Spleen (tissue), 11 donors: ENCODE results near the gene HDGFL3. TPM values are rescaled to one million over a fixed set of nuclear protein-coding genes. Genes with fewer than 3 reads are reported as not detected.
A peak's percentile ranks its signal among the peaks of the same experiment; 100 is the strongest.
"Not testable (repeated sequence)": the region's sequence is repeated elsewhere in the genome, so short reads cannot be mapped to it uniquely, and the experiment has no call there.

Experiments
- DNase-seq: peaks from one replicate; pipeline ENCODE4 v3.0.0-alpha.2; 2020
- H3K27ac ChIP-seq, 8 donors: fragments of 200-600 bp; sonication (generic) in 7 of 8; 1 replicate in 4 of 8; 2 replicates in 4 of 8; pipeline versions ENCODE4 v1.5.0 to v1.8.0; 2016 to 2021; ENCODE audit warnings: inconsistent platforms in 4 of 8, mild to moderate bottlenecking in 4 of 8, moderate library complexity in 1 of 8
- H3K27me3 ChIP-seq, 7 donors: fragments of 200-600 bp; sonication (generic) in 6 of 7; replicated peaks in 1 of 7; 1 replicate in 4 of 7; 2 replicates in 3 of 7; pipeline versions ENCODE4 v1.5.0 to v1.8.0; 2016 to 2021; ENCODE audit warnings: inconsistent platforms in 3 of 7, mild to moderate bottlenecking in 1 of 7
- H3K36me3 ChIP-seq, 6 donors: fragments of 200-600 bp; sonication (generic) in 5 of 6; 1 replicate in 4 of 6; 2 replicates in 2 of 6; pipeline versions ENCODE4 v1.5.0 to v1.8.0; 2016 to 2021; ENCODE audit warnings: inconsistent platforms in 2 of 6
- H3K4me1 ChIP-seq, 6 donors: fragments of 200-600 bp; sonication (generic) in 5 of 6; 1 replicate in 3 of 6; 2 replicates in 3 of 6; pipeline versions ENCODE4 v1.5.0 to v1.8.0; 2016 to 2021; ENCODE audit warnings: inconsistent platforms in 3 of 6
- H3K4me3 ChIP-seq, 8 donors: fragments of 200-600 bp; sonication (generic) in 7 of 8; 1 replicate in 4 of 8; 2 replicates in 4 of 8; pipeline versions ENCODE4 v1.5.0 to v1.8.0; 2016 to 2021; ENCODE audit warnings: inconsistent platforms in 4 of 8, mild to moderate bottlenecking in 4 of 8, moderate library complexity in 2 of 8
- H3K9me3 ChIP-seq, 8 donors: fragments of 200-600 bp; sonication (generic) in 7 of 8; 1 replicate in 4 of 8; 2 replicates in 4 of 8; pipeline versions ENCODE4 v1.5.0 to v1.8.0; 2016 to 2021; ENCODE audit warnings: inconsistent platforms in 4 of 8
- POLR2A ChIP-seq, 3 donors: fragments of 450-650 bp; IDR thresholded peaks; one replicate each; pipeline ENCODE4 v1.5.1; 2017; ENCODE audit warnings: antibody characterized with exemption in 3 of 3, mild to moderate bottlenecking in 1 of 3
- POLR2AphosphoS5 ChIP-seq, 3 donors: sonication (generic); formaldehyde crosslinking; IDR thresholded peaks; one replicate each; pipeline ENCODE4 v1.5.1; 2017; ENCODE audit warnings: antibody characterized with exemption in 3 of 3
- WGBS, 5 donors: extraction: QIAGEN DNeasy Blood & Tissue Kit in 3 of 5; methylation state at CpG; one replicate each; pipeline versions ENCODE4 v1.1.5 to v1.1.7; 2013 to 2018; 5-methylcytosine and 5-hydroxymethylcytosine counted together
- intact Hi-C: fragments of 100-400 bp; cut with DNase I; formaldehyde crosslinking; loops from one replicate; pipeline ENCODE4 v1.15.0; 2023; ENCODE audit warnings: low total_unique reads
- polyA plus RNA-seq, 3 donors: library from polyadenylated mRNA; stranded (reverse); fragments of 200-250 nt; gene quantifications; one replicate each; pipeline ENCODE4 v1.2.1, GENCODE V29; 2013
- total RNA-seq, 7 donors: library from RNA; depleted of rRNA in 3 of 7; stranded (reverse); fragments of >200 nt in 3 of 7; fragmentation: NEBNext Ultra II Directional in 4 of 7; extraction: Animal tissue kit (Norgen Biotek cat#: 25700) in 4 of 7; gene quantifications; one replicate each; pipeline versions ENCODE4 v1.1.0 to v1.2.1, GENCODE V29; 2016 to 2021
- TF ChIP-seq, protein P1 (sequence below), 11 experiments: fragments of 200-600 bp in 7 of 11; fragments of 450-650 bp in 4 of 11; sonication (generic) in 4 of 11; IDR thresholded peaks in 8 of 11; conservative IDR thresholded peaks in 3 of 11; 1 replicate in 7 of 11; 2 replicates in 4 of 11; pipeline versions ENCODE4 v1.4.0 to v1.8.0; 2016 to 2021; ENCODE audit warnings: antibody characterized with exemption in 11 of 11, inconsistent platforms in 4 of 11, mild to moderate bottlenecking in 1 of 11
- donor health status: healthy with polysubstance abuse.
- donor health status: DM: no; HTN: no; CAD: no; lungs with moderate emphysema.
- donor health status: DM: no; HTN: no; CAD: no.
- donor health status: Bipolar disorder and iron deficiency.
- donor health status: healthy.
- donor health status: DM: no; HTN: no; CAD: no.
- donor health status: DM: yes; HTN: yes; CAD: no.

The HDGFL3 gene
- total and polyA plus RNA-seq, 10 donors, result 4.6 to 35.1 (median 20.6) TPM

DNA sequence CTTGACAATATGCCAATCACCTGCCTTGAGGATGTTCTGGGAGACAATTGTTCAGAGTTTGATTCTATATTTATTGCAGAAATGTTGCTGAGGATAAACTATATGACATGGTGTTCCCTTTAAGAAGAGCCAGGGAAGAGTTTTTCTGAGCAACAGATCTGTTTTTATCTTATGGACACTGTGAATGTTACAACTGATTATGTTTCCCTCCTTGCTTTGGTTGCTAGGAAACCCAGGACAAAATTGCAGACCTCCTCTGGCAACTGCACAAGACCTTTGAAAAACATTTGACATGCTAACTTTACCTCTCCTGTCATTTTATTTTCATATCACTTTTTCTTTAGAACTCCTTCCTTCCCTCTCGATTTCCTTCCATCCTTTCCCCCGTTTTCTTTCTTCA is 108.3 kb downstream of the HDGFL3 start:
- H3K4me3 ChIP-seq, result no peak overlapping the region
- H3K36me3 ChIP-seq, result no peaks in the 10 kb centered on the region
- H3K27ac ChIP-seq, result no peak overlapping the region
- H3K9me3 ChIP-seq, result peaks cover 0 to 21% (median 3%) of the 10 kb centered on the region in 8 donors
- intact Hi-C loops, result no loop called here
- 64 to 81% (median 72%) methylated on average over 2 of the region's 2 CpGs for WGBS, 5 donors
- TF ChIP-seq, protein P1, sequence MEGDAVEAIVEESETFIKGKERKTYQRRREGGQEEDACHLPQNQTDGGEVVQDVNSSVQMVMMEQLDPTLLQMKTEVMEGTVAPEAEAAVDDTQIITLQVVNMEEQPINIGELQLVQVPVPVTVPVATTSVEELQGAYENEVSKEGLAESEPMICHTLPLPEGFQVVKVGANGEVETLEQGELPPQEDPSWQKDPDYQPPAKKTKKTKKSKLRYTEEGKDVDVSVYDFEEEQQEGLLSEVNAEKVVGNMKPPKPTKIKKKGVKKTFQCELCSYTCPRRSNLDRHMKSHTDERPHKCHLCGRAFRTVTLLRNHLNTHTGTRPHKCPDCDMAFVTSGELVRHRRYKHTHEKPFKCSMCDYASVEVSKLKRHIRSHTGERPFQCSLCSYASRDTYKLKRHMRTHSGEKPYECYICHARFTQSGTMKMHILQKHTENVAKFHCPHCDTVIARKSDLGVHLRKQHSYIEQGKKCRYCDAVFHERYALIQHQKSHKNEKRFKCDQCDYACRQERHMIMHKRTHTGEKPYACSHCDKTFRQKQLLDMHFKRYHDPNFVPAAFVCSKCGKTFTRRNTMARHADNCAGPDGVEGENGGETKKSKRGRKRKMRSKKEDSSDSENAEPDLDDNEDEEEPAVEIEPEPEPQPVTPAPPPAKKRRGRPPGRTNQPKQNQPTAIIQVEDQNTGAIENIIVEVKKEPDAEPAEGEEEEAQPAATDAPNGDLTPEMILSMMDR (IDR thresholded peaks at IDR 0.05 in 8 of 11, conservative IDR thresholded peaks at IDR 0.05 in 3 of 11), result no peak
- no peak for TF ChIP-seq POLR2A (IDR thresholded peaks at IDR 0.05)
- TF ChIP-seq POLR2AphosphoS5 (IDR thresholded peaks at IDR 0.05), result no peak
- no peak for DNase-seq
- peaks cover 0 to 13% (median 3%) of the 10 kb centered on the region in 6 donors for H3K4me1 ChIP-seq
- H3K27me3 ChIP-seq, result peaks cover 0 to 8% (median 0%) of the 10 kb centered on the region in 7 donors

DNA sequence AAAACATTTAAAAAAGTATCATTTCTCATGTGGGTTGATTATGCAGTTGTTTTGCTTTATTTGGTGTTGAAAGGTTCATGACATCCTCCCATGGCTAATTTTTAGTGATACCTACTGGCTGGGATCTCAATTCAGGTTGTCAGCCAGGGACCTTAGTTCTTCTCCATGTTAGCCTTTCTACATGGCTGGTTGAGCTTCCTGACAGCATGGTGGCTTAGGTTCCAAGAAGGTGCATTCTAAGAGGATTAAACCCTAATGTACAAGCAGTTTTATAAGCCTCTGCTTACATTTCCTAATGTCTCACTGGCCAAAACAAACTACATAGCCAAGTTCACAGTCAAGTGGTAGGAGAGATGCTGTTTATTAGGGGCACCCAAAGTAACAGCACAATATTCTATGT is 109.5 kb downstream of the HDGFL3 start:
- intact Hi-C loops, result no loop called here
- Histone ChIP-seq H3K4me1 (peaks cover 0 to 13% (median 3%) of the 10 kb centered on the region in 6 donors), H3K27me3 (peaks cover 0 to 6% (median 0%) of the 10 kb centered on the region in 7 donors), H3K9me3 (peaks cover 0 to 21% (median 3%) of the 10 kb centered on the region in 8 donors), H3K4me3 (no peak overlapping the region), H3K36me3 (no peaks in the 10 kb centered on the region), H3K27ac (no peak overlapping the region)
- no peak for DNase-seq
- TF ChIP-seq, protein P1 (IDR thresholded peaks at IDR 0.05 in 8 of 11, conservative IDR thresholded peaks at IDR 0.05 in 3 of 11), result no peak
- TF ChIP-seq POLR2A (IDR thresholded peaks at IDR 0.05) (no peak), POLR2AphosphoS5 (IDR thresholded peaks at IDR 0.05) (no peak)

DNA sequence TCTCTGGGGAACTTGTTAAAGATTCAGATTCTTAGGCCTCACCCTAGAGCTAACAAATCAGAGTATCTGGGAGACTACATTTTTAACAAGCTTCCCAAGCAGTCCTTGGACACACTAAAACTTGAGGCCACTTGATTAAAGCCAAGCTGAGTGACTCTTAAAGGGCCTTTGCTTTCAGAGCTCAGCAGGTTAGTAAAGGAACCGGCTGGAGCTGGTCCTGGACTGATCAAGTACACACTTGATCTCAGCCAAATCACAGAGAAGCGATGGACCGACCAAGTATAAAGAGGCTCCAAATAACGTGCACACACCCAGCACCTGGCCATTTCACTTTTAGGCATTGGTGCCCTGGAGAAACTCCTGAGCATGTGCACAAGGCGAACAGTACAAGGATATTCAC is 113.0 kb downstream of the HDGFL3 start:
- TF ChIP-seq, protein P1 (IDR thresholded peaks at IDR 0.05 in 8 of 11, conservative IDR thresholded peaks at IDR 0.05 in 3 of 11), result no peak
- TF ChIP-seq POLR2AphosphoS5 (IDR thresholded peaks at IDR 0.05), result no peak
- no peak for TF ChIP-seq POLR2A (IDR thresholded peaks at IDR 0.05)
- Histone ChIP-seq H3K27me3 (no peaks in the 10 kb centered on the region), H3K4me1 (peaks cover 0 to 16% (median 6%) of the 10 kb centered on the region in 6 donors), H3K9me3 (peaks cover 0 to 21% (median 3%) of the 10 kb centered on the region in 8 donors), H3K36me3 (no peaks in the 10 kb centered on the region), H3K27ac (no peak overlapping the region), H3K4me3 (no peak overlapping the region)
- WGBS, 5 donors, result 88 to 93% (median 91%) methylated on average over 5 of the region's 5 CpGs
- intact Hi-C loops, result no loop called here
- DNase-seq, result no peak

DNA sequence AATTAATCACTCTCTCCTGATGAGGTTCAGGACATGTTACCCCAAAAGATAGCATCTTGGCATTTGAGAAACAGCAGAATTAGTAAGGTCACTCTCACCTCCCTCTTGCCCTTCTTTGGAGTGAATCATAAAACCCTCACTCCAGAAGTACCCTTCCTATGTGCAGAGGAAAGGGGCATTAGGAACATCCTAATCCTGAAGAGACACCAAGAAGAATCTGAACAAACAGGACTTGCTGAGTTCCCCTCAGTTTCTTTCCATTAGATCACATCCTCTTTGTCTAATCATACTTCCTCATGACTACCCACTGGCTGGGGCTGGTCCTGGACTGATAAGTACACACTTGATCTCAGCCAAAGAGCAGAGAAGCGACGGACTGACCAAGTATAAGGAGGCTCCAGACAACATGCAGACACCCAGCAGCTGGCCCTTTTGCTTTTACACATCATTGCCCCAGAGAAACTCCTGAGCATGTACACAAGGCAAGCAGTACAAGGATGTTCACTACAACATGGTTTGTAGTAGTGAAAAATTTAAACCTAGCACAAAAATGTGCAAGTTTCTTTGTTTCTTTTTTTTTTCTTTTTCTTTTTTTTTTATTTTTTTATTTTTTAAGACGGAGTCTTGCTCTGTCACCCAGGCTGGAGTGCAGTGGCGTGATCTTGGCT is 115.2 kb downstream of the HDGFL3 start:
- no peak for DNase-seq
- Histone ChIP-seq H3K4me3 (no peak overlapping the region), H3K36me3 (no peaks in the 10 kb centered on the region), H3K27me3 (no peaks in the 10 kb centered on the region), H3K4me1 (peaks cover 0 to 16% (median 6%) of the 10 kb centered on the region in 6 donors), H3K9me3 (peaks cover 0 to 6% (median 0%) of the 10 kb centered on the region in 8 donors), H3K27ac (peak overlapping the region in 5 of 8 donors; percentile 32 to 81 (median 33))
- intact Hi-C loops, result no loop called here
- WGBS, 5 donors, result 37 to 44% (median 38%) methylated on average over 4 of the region's 4 CpGs
- TF ChIP-seq, protein P1 (IDR thresholded peaks at IDR 0.05 in 8 of 11, conservative IDR thresholded peaks at IDR 0.05 in 3 of 11), result no peak
- peak in 1 of 3 donors; percentile 79 for TF ChIP-seq POLR2AphosphoS5 (IDR thresholded peaks at IDR 0.05)

DNA sequence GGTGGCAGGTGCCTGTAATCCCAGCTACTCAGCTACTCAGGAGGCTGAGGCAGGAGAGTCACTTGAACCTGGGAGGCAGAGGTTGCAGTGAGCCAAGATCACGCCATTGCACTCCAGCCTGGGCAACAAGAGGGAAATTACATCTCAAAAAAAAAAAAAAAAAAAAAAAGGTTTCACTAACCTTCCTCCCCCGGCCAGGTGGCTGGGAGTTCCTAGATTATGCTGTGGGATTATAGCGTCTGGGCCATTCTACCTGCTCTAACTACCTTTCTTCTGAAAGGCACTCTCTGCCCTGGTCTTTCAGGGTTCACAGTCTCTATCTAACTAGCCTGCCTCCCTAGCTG is 115.7 kb downstream of the HDGFL3 start:
- WGBS, 5 donors, result 61 to 88% (median 77%) methylated on average over 3 of the region's 3 CpGs

More for the DNA sequence above, 115.7 kb downstream of the HDGFL3 start:
- Histone ChIP-seq H3K27ac (peak overlapping the region in 5 of 8 donors; percentile 32 to 81 (median 33)), H3K4me1 (peaks cover 0 to 16% (median 6%) of the 10 kb centered on the region in 6 donors)
- H3K4me3 ChIP-seq, DNase-seq, H3K27me3 ChIP-seq, H3K36me3 ChIP-seq, H3K9me3 ChIP-seq, intact Hi-C loops: not testable (repeated sequence)
